Esophagus (tissue), 2 donors: Measurements from ENCODE around the gene CBX7. TPM values are rescaled to one million over a fixed set of nuclear protein-coding genes. Genes with fewer than 3 reads are reported as not detected.

Experiments
- H3K27ac ChIP-seq, 2 donors: one replicate each; pipeline ENCODE4 v1.5.1; 2013; ENCODE audit warnings: low read depth in 2 of 2, mild to moderate bottlenecking in 2 of 2, inconsistent platforms in 1 of 2, low read length in 1 of 2, moderate library complexity in 1 of 2
- H3K27me3 ChIP-seq, 2 donors: one replicate each; pipeline ENCODE4 v1.6.1; 2013; ENCODE audit warnings: low read length in 2 of 2, control low read depth in 1 of 2, mild to moderate bottlenecking in 1 of 2; ENCODE audit not compliant: insufficient read depth in 2 of 2, control insufficient read depth in 1 of 2
- H3K36me3 ChIP-seq, 2 donors: one replicate each; pipeline ENCODE4 v1.6.1; 2013; ENCODE audit warnings: low read length in 1 of 2; ENCODE audit not compliant: control insufficient read depth in 2 of 2, insufficient read depth in 2 of 2
- H3K4me1 ChIP-seq, 2 donors: one replicate each; pipeline ENCODE4 v1.6.1; 2013; ENCODE audit warnings: low read length in 1 of 2; ENCODE audit not compliant: control insufficient read depth in 2 of 2, insufficient read depth in 2 of 2
- H3K4me3 ChIP-seq, 2 donors: one replicate each; pipeline ENCODE4 v1.5.1; 2013; ENCODE audit warnings: low read length in 2 of 2, mild to moderate bottlenecking in 2 of 2, low read depth in 1 of 2, moderate library complexity in 1 of 2
- H3K9me3 ChIP-seq, 2 donors: one replicate each; pipeline ENCODE4 v1.6.1; 2013; ENCODE audit warnings: mild to moderate bottlenecking in 2 of 2, low read depth in 1 of 2, low read length in 1 of 2, moderate library complexity in 1 of 2; ENCODE audit not compliant: control insufficient read depth in 2 of 2, insufficient read depth in 1 of 2
- WGBS, 2 donors: extraction: QIAGEN DNeasy Blood & Tissue Kit; methylation state at CpG; one replicate each; pipeline ENCODE4 v1.1.7; 2013; 5-methylcytosine and 5-hydroxymethylcytosine counted together
- polyA plus RNA-seq, 2 donors: library from polyadenylated mRNA; stranded (reverse); fragments of 200-250 nt; gene quantifications; one replicate each; pipeline ENCODE4 v1.2.3, GENCODE V29; 2013
- donor health status: healthy with polysubstance abuse.
- donor health status: Bipolar disorder and iron deficiency.

Gene CBX7
- polyA plus RNA-seq, 2 donors: 12.2 to 19.1 TPM

GRCh38 chr22:39087881-39088684, 64.4 kb downstream of the CBX7 start:
- H3K27ac ChIP-seq: no peak overlapping the region
- H3K9me3 ChIP-seq: no peaks in the 10 kb centered on the region
- no peaks in the 10 kb centered on the region for H3K27me3 ChIP-seq
- H3K4me1 ChIP-seq: peaks cover 0 to 9% of the 10 kb centered on the region in 2 donors
- no peaks in the 10 kb centered on the region for H3K36me3 ChIP-seq
- 55 to 62% methylated on average over 16 to 18 of the region's 18 CpGs for WGBS, 2 donors
- H3K4me3 ChIP-seq: no peak overlapping the region

DNA sequence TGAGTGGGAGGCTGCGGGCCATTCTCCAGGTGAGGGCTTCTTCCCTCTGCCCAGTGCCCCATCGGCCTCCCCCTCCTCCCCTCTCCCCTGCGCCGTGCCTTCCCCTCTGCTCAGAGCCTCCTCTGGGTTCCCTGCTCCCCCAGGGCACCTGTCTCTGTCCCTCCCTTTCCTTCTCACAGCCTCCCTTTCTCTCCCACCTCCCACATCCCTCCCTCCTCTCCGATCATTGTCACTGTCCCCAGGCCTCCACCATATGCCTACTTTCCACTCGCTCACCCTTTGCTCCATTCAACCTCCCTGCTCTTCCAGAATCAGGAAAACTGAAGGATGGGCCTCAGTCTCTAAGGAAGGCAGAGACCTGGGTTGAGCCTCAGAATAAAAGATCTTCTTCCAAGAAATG, 65.4 kb downstream of the CBX7 start:
- 85 to 99% methylated on average over 6 of the region's 6 CpGs for WGBS, 2 donors

DNA sequence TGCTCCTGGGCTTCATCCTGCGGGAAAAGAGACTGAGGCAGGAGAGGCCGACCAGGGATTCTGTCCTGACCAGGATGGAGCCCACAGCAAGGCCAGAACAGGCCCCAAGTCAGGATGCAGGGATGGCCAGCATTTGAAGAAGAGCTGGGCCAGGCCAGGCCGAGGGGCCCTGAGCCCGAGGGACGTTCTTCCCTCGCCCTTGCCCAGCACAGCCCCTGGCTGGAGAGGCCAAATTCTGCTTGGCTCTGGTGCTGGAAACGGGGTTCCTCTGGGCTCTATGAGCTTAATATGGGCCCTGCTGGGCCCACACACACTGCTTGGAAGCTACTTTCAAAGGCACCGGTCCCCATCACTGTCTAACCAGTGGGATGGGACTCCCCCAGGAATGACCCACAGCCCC, 67.8 kb downstream of the CBX7 start:
- H3K4me1 ChIP-seq: no peaks in the 10 kb centered on the region
- H3K4me3 ChIP-seq: no peak overlapping the region
- no peaks in the 10 kb centered on the region for H3K36me3 ChIP-seq
- no peaks in the 10 kb centered on the region for H3K27me3 ChIP-seq
- WGBS, 2 donors: 91 to 92% methylated on average over 8 of the region's 8 CpGs
- no peaks in the 10 kb centered on the region for H3K9me3 ChIP-seq
- no peak overlapping the region for H3K27ac ChIP-seq

More for the DNA sequence above, 65.4 kb downstream of the CBX7 start:
- H3K9me3 ChIP-seq: no peaks in the 10 kb centered on the region
- H3K4me3 ChIP-seq: no peak overlapping the region
- H3K4me1 ChIP-seq: peaks cover 0 to 9% of the 10 kb centered on the region in 2 donors
- no peak overlapping the region for H3K27ac ChIP-seq
- no peaks in the 10 kb centered on the region for H3K36me3 ChIP-seq
- H3K27me3 ChIP-seq: no peaks in the 10 kb centered on the region

DNA sequence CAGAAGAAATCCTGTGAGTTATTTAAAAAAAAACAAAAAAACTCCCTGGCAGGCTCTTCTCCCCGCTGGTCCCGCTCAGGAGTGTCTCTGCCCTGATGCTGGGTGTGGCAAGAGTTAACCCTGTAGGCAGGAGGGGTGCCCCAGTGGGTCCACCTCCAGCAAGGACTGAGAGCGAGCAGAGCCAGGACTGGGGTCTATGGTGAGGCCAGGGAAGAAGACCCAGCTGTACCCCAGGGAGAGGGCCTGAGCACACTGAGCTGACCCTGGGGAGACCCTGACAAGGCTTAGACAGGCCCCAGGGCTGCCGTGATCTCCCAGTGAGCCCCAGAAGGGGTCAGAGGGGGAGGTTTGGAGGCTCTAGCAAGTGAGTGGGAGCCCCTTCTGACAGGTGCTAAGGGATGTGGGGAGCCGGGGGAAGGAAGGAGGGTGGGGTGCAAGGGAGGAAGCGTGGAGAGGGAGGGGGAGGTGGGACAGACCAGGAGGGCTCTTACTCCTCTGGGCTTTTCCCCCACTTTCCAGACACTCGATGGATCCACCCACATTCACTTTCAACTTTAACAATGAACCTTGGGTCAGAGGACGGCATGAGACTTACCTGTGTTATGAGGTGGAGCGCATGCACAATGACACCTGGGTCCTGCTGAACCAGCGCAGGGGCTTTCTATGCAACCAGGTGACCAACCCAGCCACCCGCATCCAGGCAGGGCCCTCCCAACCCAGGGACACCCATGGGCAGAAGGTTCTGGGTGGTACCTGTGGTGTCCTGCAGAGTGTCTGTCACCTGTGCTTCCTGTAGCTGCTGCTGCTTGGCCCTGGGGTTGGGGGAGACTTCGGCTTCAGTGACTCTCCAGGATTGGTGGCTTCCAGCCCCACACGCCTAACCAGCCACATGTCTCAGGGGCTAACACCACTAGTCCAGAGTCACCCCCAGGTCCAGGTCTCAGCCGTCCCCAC, 69.0 kb downstream of the CBX7 start:
- WGBS, 2 donors: 71 to 78% methylated on average over 14 of the region's 14 CpGs
- Histone ChIP-seq H3K9me3 (no peaks in the 10 kb centered on the region), H3K4me3 (no peak overlapping the region), H3K27ac (no peak overlapping the region), H3K4me1 (no peaks in the 10 kb centered on the region), H3K36me3 (no peaks in the 10 kb centered on the region), H3K27me3 (no peaks in the 10 kb centered on the region)

DNA sequence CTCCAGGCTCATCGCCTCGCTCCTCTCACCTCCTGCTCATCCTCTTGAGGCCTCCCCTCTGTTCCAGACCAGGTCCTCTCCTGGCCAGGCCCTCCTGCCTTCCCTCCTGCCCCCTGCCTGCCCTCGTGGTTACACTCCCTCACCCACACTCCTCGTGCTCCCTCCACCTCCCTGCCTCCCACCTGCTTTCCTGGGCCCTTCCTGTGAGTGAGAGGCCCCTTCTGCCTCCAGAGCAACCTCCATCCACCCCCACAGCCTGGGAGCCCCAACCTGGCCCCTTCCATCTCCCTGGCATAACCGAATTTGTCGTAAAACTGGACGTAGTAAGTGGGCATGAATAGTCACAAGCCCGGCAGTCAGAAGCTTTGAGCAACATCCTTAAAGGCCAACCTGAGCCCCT, 70.9 kb downstream of the CBX7 start:
- Histone ChIP-seq H3K4me1 (no peaks in the 10 kb centered on the region), H3K9me3 (no peaks in the 10 kb centered on the region), H3K36me3 (no peaks in the 10 kb centered on the region), H3K27ac (no peak overlapping the region), H3K27me3 (no peaks in the 10 kb centered on the region), H3K4me3 (no peak overlapping the region)
- 77 to 80% methylated on average over 8 of the region's 8 CpGs for WGBS, 2 donors

- H3K4me3 ChIP-seq: no peak overlapping the region
- no peaks in the 10 kb centered on the region for H3K9me3 ChIP-seq
- H3K27ac ChIP-seq: no peak overlapping the region
- H3K4me1 ChIP-seq: no peaks in the 10 kb centered on the region
- H3K36me3 ChIP-seq: no peaks in the 10 kb centered on the region
- WGBS, 2 donors: 88 to 92% methylated on average over 12 of the region's 12 CpGs
- no peaks in the 10 kb centered on the region for H3K27me3 ChIP-seq
Measured at GRCh38 chr22:39081016-39081415, 71.5 kb downstream of the CBX7 start.

Other genes starting within 250 kb of the CBX7 start
- 1 to 10 TPM; 2.5 to 5.6 TPM for gene APOBEC3A, start 195.1 kb downstream of the CBX7 start, polyA plus RNA-seq
- gene APOBEC3B, start 170.3 kb downstream of the CBX7 start, polyA plus RNA-seq: 1 to 10 TPM; 3.4 to 4.6 TPM
- 10 to 100 TPM; 16.2 to 20.1 TPM for gene APOBEC3C, start 138.4 kb downstream of the CBX7 start, polyA plus RNA-seq
- under 1 TPM; 0.53 to 0.73 TPM for gene APOBEC3D, start 131.6 kb downstream of the CBX7 start, polyA plus RNA-seq
- 1 to 10 TPM; 1.8 to 5.2 TPM for gene APOBEC3F, start 111.8 kb downstream of the CBX7 start, polyA plus RNA-seq
- 1 to 10 TPM; 2.1 to 6.0 TPM for gene APOBEC3G, start 75.4 kb downstream of the CBX7 start, polyA plus RNA-seq
- gene APOBEC3H, start 55.4 kb downstream of the CBX7 start, polyA plus RNA-seq: under 1 TPM; 0.20 to 0.51 TPM
- gene PDGFB, start 92.3 kb upstream of the CBX7 start, polyA plus RNA-seq: 1 to 10 TPM; 1.2 to 1.8 TPM
- gene RPL3, start 166.9 kb upstream of the CBX7 start, polyA plus RNA-seq: 1,000 to 10,000 TPM; 1,521 to 2,885 TPM
- gene SYNGR1, start 197.3 kb upstream of the CBX7 start, polyA plus RNA-seq: 10 to 100 TPM; 32.5 to 39.8 TPM
- 10 to 100 TPM; 10.6 to 13.4 TPM for gene TAB1, start 247.1 kb upstream of the CBX7 start, polyA plus RNA-seq